Activated CD4-positive, alpha-beta T cell treated with anti-CD3 and anti-CD28 coated beads, Interleukin-2, amount 10 ng/mL, durations not matched to agents 24 days and 14 days (primary cell): Measurements from ENCODE around the gene SURF4. TPM values are rescaled to one million over a fixed set of nuclear protein-coding genes. Genes with fewer than 3 reads are reported as not detected.
"Not testable (repeated sequence)": the region's sequence is repeated elsewhere in the genome, so short reads cannot be mapped to it uniquely, and the experiment has no call there.

Experiments used
- DNase-seq: peaks from one replicate; pipeline ENCODE4 v3.0.0; 2022
- H3K27ac Mint-ChIP-seq: one replicate; pipeline ENCODE4 v1.8.0; 2022; ENCODE audit warnings: mild to moderate bottlenecking, mixed read lengths
- H3K27me3 Mint-ChIP-seq: one replicate; pipeline ENCODE4 v1.8.0; 2022; ENCODE audit warnings: mixed read lengths
- H3K36me3 Mint-ChIP-seq: one replicate; pipeline ENCODE4 v1.8.0; 2022; ENCODE audit warnings: low read depth, mild to moderate bottlenecking, mixed read lengths
- H3K4me1 Mint-ChIP-seq: one replicate; pipeline ENCODE4 v1.8.0; 2021; ENCODE audit warnings: mixed read lengths
- H3K4me3 Mint-ChIP-seq: one replicate; pipeline ENCODE4 v1.8.0; 2022; ENCODE audit warnings: mild to moderate bottlenecking, moderate library complexity, mixed read lengths
- H3K9me3 Mint-ChIP-seq: one replicate; pipeline ENCODE4 v1.8.0; 2021; ENCODE audit warnings: mixed read lengths
- intact Hi-C: fragments of 100-400 bp; cut with micrococcal nuclease; formaldehyde crosslinking; loops from one replicate; pipeline ENCODE4 v1.15.1; 2023
- total RNA-seq: library from RNA; stranded (reverse); gene quantifications from 2 replicates; pipeline ENCODE4 v1.2.3, GENCODE V29; 2022

SURF4 gene
- total RNA-seq, 1 donor from 2014 or later, result 235 TPM

- H3K36me3 Mint-ChIP-seq, result peaks cover 43% of the 10 kb centered on the region
- intact Hi-C loops, result no loop called here
- H3K4me1 Mint-ChIP-seq, result peaks cover 12% of the 10 kb centered on the region
- no peak overlapping the region for H3K27ac Mint-ChIP-seq
- no peak for DNase-seq
- H3K27me3 Mint-ChIP-seq, result no peaks in the 10 kb centered on the region
- H3K4me3 Mint-ChIP-seq, result no peak overlapping the region
- H3K9me3 Mint-ChIP-seq, result no peaks in the 10 kb centered on the region
These were observed 29.9 kb upstream of the SURF4 start for GRCh38 chr9:133405508-133406438.

- Mint-ChIP-seq H3K36me3 (peaks cover 31% of the 10 kb centered on the region), H3K27me3 (no peaks in the 10 kb centered on the region), H3K4me1 (peaks cover 10% of the 10 kb centered on the region), H3K9me3 (no peaks in the 10 kb centered on the region), H3K4me3 (no peak overlapping the region), H3K27ac (no peak overlapping the region)
- DNase-seq, result no peak
- intact Hi-C loops, result loop anchor here (1.0 to 5.0 kb wide), 2 partner anchors 75 to 217 kb away; partner anchors contain the start of gene SLC2A6
These were observed 28.7 kb upstream of the SURF4 start for GRCh38 chr9:133404454-133405002.

- Mint-ChIP-seq H3K4me3 (no peak overlapping the region), H3K27me3 (no peaks in the 10 kb centered on the region), H3K36me3 (peaks cover 29% of the 10 kb centered on the region), H3K9me3 (no peaks in the 10 kb centered on the region), H3K27ac (no peak overlapping the region), H3K4me1 (peaks cover 10% of the 10 kb centered on the region)
- peak; percentile 84 for DNase-seq
- intact Hi-C loops, result loop anchor here (1.0 to 5.0 kb wide), 2 partner anchors 75 to 217 kb away; partner anchors contain the start of gene SLC2A6
These were observed 28.1 kb upstream of the SURF4 start for GRCh38 chr9:133403766-133404453.

GRCh38 chr9:133402689-133403088, 26.8 kb upstream of the SURF4 start:
- Mint-ChIP-seq H3K4me3 (no peak overlapping the region), H3K27ac (no peak overlapping the region), H3K9me3 (no peaks in the 10 kb centered on the region), H3K4me1 (peaks cover 10% of the 10 kb centered on the region), H3K27me3 (no peaks in the 10 kb centered on the region), H3K36me3 (peaks cover 25% of the 10 kb centered on the region)
- DNase-seq, result no peak
- intact Hi-C loops, result loop anchor here (5.0 kb wide), 1 partner anchor 215 kb away; no protein-coding TSS in a partner anchor

GRCh38 chr9:133401588-133401987, 25.7 kb upstream of the SURF4 start:
- Mint-ChIP-seq H3K27ac (no peak overlapping the region), H3K9me3 (no peaks in the 10 kb centered on the region), H3K27me3 (no peaks in the 10 kb centered on the region), H3K36me3 (peaks cover 16% of the 10 kb centered on the region), H3K4me3 (no peak overlapping the region), H3K4me1 (peaks cover 3% of the 10 kb centered on the region)
- intact Hi-C loops, result loop anchor here (5.0 kb wide), 1 partner anchor 214 kb away; no protein-coding TSS in a partner anchor
- no peak for DNase-seq

GRCh38 chr9:133400292-133400691, 24.4 kb upstream of the SURF4 start:
- intact Hi-C loops, result loop anchor here (5.0 kb wide), 1 partner anchor 213 kb away; no protein-coding TSS in a partner anchor
- H3K9me3 Mint-ChIP-seq, result no peaks in the 10 kb centered on the region

GRCh38 chr9:133397895-133398294, 22.0 kb upstream of the SURF4 start:
- intact Hi-C loops, result no loop called here
- DNase-seq, result no peak
- Mint-ChIP-seq H3K4me3 (no peak overlapping the region), H3K4me1 (no peaks in the 10 kb centered on the region), H3K27me3 (no peaks in the 10 kb centered on the region), H3K36me3 (no peaks in the 10 kb centered on the region), H3K9me3 (no peaks in the 10 kb centered on the region), H3K27ac (no peak overlapping the region)

More at GRCh38 chr9:133400292-133400691, 24.4 kb upstream of the SURF4 start:
- H3K4me3 Mint-ChIP-seq, result no peak overlapping the region
- peaks cover 3% of the 10 kb centered on the region for H3K4me1 Mint-ChIP-seq
- DNase-seq, result no peak
- peaks cover 5% of the 10 kb centered on the region for H3K36me3 Mint-ChIP-seq
- H3K27ac Mint-ChIP-seq, result no peak overlapping the region
- no peaks in the 10 kb centered on the region for H3K27me3 Mint-ChIP-seq

GRCh38 chr9:133397370-133397769, 21.5 kb upstream of the SURF4 start:
- intact Hi-C loops, result no loop called here
- H3K9me3 Mint-ChIP-seq, result no peaks in the 10 kb centered on the region

GRCh38 chr9:133396952-133397351, 21.1 kb upstream of the SURF4 start:
- no peak overlapping the region for H3K27ac Mint-ChIP-seq
- DNase-seq, result no peak
- no peaks in the 10 kb centered on the region for H3K4me1 Mint-ChIP-seq
- H3K9me3 Mint-ChIP-seq, result no peaks in the 10 kb centered on the region
- H3K4me3 Mint-ChIP-seq, result no peak overlapping the region
- no peaks in the 10 kb centered on the region for H3K27me3 Mint-ChIP-seq
- intact Hi-C loops, result no loop called here
- H3K36me3 Mint-ChIP-seq, result no peaks in the 10 kb centered on the region

More at GRCh38 chr9:133397370-133397769, 21.5 kb upstream of the SURF4 start:
- no peak overlapping the region for H3K27ac Mint-ChIP-seq
- H3K4me1 Mint-ChIP-seq, result no peaks in the 10 kb centered on the region
- no peak overlapping the region for H3K4me3 Mint-ChIP-seq
- H3K27me3 Mint-ChIP-seq, result no peaks in the 10 kb centered on the region
- H3K36me3 Mint-ChIP-seq, result no peaks in the 10 kb centered on the region
- DNase-seq, result no peak

- no peak overlapping the region for H3K27ac Mint-ChIP-seq
- no peaks in the 10 kb centered on the region for H3K27me3 Mint-ChIP-seq
- no peaks in the 10 kb centered on the region for H3K36me3 Mint-ChIP-seq
- no peaks in the 10 kb centered on the region for H3K4me1 Mint-ChIP-seq
- no peaks in the 10 kb centered on the region for H3K9me3 Mint-ChIP-seq
- DNase-seq, result no peak
- H3K4me3 Mint-ChIP-seq, result no peak overlapping the region
- intact Hi-C loops, result no loop called here
These were observed 18.9 kb upstream of the SURF4 start for GRCh38 chr9:133394687-133395271.

GRCh38 chr9:133393399-133393798, 17.5 kb upstream of the SURF4 start:
- Mint-ChIP-seq H3K4me1 (no peaks in the 10 kb centered on the region), H3K9me3 (no peaks in the 10 kb centered on the region), H3K27me3 (no peaks in the 10 kb centered on the region), H3K27ac (no peak overlapping the region), H3K4me3 (no peak overlapping the region), H3K36me3 (no peaks in the 10 kb centered on the region)
- DNase-seq, result no peak
- intact Hi-C loops, result no loop called here

GRCh38 chr9:133392308-133392707, 16.4 kb upstream of the SURF4 start:
- H3K9me3 Mint-ChIP-seq, H3K27me3 Mint-ChIP-seq, H3K27ac Mint-ChIP-seq, DNase-seq, intact Hi-C loops, H3K36me3 Mint-ChIP-seq, H3K4me3 Mint-ChIP-seq, H3K4me1 Mint-ChIP-seq: not testable (repeated sequence)

GRCh38 chr9:133391449-133391848, 15.6 kb upstream of the SURF4 start:
- H3K27ac Mint-ChIP-seq, H3K9me3 Mint-ChIP-seq, H3K4me1 Mint-ChIP-seq, H3K36me3 Mint-ChIP-seq, H3K4me3 Mint-ChIP-seq, intact Hi-C loops, H3K27me3 Mint-ChIP-seq, DNase-seq: not testable (repeated sequence)
